Adrenal gland (tissue), 5 donors: Measurements from ENCODE around the gene STRADA.

ENCODE experiments used
- CTCF ChIP-seq, 6 experiments: fragments of 450-650 bp in 4 of 6; fragments of 200-600 bp in 2 of 6; sonication (generic) in 1 of 6; IDR thresholded peaks; 1 replicate in 5 of 6; 2 replicates in 1 of 6; pipeline versions ENCODE4 v1.5.1 to v1.8.0; 2016 to 2021; ENCODE audit warnings: antibody characterized with exemption in 6 of 6, mild to moderate bottlenecking in 2 of 6, moderate library complexity in 1 of 6
- POLR2A ChIP-seq, 2 donors: fragments of 450-650 bp; IDR thresholded peaks; one replicate each; pipeline ENCODE4 v1.6.1; 2017; ENCODE audit warnings: antibody characterized with exemption in 2 of 2, mild to moderate bottlenecking in 2 of 2, moderate library complexity in 1 of 2
- donor health status: DM: no; HTN: no; CAD: no.

GRCh38 chr17:63775420-63775819 is 33.8 kb upstream of the STRADA start:
- TF ChIP-seq CTCF (IDR thresholded peaks at IDR 0.05) (no peak), POLR2A (IDR thresholded peaks at IDR 0.05) (no peak)
